ENCODE measurements around the gene PARD6G. TPM values are rescaled to one million over a fixed set of nuclear protein-coding genes. Genes with fewer than 3 reads are reported as not detected.

The PARD6G gene
- total and polyA plus RNA-seq, 10 of the 15 experiments (the other 5 are each of a cell fraction or from before 2014, with no cell fraction given): 0.20 to 2.0 (median 0.60) TPM

DNA sequence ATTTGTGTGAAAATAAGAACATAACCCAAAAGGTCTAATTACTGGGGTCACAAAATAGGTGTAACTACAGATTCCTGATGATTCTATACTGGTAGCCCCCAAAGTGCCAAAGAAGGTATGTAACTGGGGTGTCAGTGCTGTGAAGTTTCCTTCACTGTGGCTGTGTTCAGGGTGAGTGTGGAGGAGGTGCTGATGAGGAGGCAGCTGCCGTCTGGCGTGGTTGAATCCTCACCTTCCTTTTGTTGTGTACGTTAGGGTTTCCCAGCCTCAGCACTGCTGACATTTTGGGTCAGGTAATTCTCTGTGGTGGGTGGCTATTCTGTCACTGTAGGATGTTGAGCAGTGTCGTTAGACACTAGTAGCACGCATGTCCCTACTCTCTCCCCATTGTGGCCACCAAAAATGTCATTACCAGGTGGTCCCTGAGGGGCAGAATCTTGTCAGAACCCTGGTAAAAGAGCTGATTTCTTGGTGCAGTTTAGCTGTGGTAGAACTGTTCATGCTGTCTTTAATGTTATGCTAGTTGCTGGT is 106.8 kb downstream of the PARD6G start (continued):
- TF ChIP-seq, protein P1, sequence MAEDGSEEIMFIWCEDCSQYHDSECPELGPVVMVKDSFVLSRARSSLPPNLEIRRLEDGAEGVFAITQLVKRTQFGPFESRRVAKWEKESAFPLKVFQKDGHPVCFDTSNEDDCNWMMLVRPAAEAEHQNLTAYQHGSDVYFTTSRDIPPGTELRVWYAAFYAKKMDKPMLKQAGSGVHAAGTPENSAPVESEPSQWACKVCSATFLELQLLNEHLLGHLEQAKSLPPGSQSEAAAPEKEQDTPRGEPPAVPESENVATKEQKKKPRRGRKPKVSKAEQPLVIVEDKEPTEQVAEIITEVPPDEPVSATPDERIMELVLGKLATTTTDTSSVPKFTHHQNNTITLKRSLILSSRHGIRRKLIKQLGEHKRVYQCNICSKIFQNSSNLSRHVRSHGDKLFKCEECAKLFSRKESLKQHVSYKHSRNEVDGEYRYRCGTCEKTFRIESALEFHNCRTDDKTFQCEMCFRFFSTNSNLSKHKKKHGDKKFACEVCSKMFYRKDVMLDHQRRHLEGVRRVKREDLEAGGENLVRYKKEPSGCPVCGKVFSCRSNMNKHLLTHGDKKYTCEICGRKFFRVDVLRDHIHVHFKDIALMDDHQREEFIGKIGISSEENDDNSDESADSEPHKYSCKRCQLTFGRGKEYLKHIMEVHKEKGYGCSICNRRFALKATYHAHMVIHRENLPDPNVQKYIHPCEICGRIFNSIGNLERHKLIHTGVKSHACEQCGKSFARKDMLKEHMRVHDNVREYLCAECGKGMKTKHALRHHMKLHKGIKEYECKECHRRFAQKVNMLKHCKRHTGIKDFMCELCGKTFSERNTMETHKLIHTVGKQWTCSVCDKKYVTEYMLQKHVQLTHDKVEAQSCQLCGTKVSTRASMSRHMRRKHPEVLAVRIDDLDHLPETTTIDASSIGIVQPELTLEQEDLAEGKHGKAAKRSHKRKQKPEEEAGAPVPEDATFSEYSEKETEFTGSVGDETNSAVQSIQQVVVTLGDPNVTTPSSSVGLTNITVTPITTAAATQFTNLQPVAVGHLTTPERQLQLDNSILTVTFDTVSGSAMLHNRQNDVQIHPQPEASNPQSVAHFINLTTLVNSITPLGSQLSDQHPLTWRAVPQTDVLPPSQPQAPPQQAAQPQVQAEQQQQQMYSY (CRISPR knock-in tag; IDR thresholded peaks at IDR 0.05): no peak
- TF ChIP-seq ZNF622 (IDR thresholded peaks at IDR 0.05): no peak
- TF ChIP-seq IKZF1 (conservative IDR thresholded peaks at IDR 0.05): no peak
- TF ChIP-seq ZNF207 (IDR thresholded peaks at IDR 0.05; ENCODE audit: borderline replicate concordance): no peak

DNA sequence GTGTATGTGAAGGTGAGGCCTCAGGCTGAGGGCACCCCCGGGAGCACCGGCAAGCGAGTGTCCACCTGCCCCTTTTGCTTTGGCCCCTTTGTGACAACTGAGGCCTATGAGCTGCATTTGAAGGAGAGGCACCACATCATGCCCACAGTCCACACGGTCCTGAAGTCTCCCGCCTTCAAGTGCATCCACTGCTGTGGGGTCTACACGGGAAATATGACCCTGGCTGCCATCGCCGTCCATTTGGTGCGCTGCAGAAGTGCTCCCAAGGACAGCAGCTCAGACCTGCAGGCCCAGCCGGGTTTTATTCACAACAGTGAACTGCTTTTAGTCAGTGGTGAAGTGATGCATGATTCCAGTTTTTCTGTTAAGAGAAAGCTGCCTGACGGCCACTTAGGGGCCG is 109.3 kb downstream of the PARD6G start:
- H3K4me1 ChIP-seq (ENCODE audit: control insufficient read depth, insufficient read depth, low read length): no peaks in the 10 kb centered on the region
- H3K9ac ChIP-seq (ENCODE audit: control insufficient read depth, insufficient read depth, low read length): no peak overlapping the region
- ChIA-PET RAD21 (ENCODE audit: unreplicated experiment) (no interaction called here), POLR2A (no interaction called here), SMC1A (ENCODE audit: uncharacterized antibody, unreplicated experiment) (no interaction called here), CTCF (no interaction called here)
- no TSS peak for BruUV-seq (replicated peaks)
- H3K9me3 ChIP-seq (replicated peaks; ENCODE audit: control insufficient read depth, insufficient read depth, low read length): no peaks in the 10 kb centered on the region
- peaks cover 16 to 17% of the 10 kb centered on the region in 2 experiments; a peak in 3 of 4 replicates for H3K36me3 ChIP-seq (ENCODE audit: control insufficient read depth in 2 of 2, insufficient read depth in 2 of 2, low read length in 1 of 2)
- no peaks in the 10 kb centered on the region for H3K27me3 ChIP-seq (replicated peaks in 1 of 2; ENCODE audit: control insufficient read depth in 2 of 2, insufficient read depth in 2 of 2, low read length in 1 of 2)
- H3K27ac ChIP-seq (ENCODE audit: control insufficient read depth, insufficient read depth): no peak overlapping the region
- no peaks in the 10 kb centered on the region for H3K79me2 ChIP-seq (ENCODE audit: control insufficient read depth, insufficient read depth, low read length)
- intact Hi-C loops (cut with micrococcal nuclease; ENCODE audit: unreplicated experiment) (no loop called here), in situ Hi-C loops (cut with MboI) (no loop called here)
- no peak overlapping the region for H2AFZ ChIP-seq (ENCODE audit: control insufficient read depth, low read depth, low read length)
- no peak overlapping the region for H3K4me2 ChIP-seq (ENCODE audit: control insufficient read depth, insufficient read depth)
- no peaks in the 10 kb centered on the region for H4K20me1 ChIP-seq (ENCODE audit: control insufficient read depth, insufficient read depth)
- TF ChIP-seq RUNX3 (IDR thresholded peaks at IDR 0.05; ENCODE audit: low read length): no peak
- TF ChIP-seq, protein P2, sequence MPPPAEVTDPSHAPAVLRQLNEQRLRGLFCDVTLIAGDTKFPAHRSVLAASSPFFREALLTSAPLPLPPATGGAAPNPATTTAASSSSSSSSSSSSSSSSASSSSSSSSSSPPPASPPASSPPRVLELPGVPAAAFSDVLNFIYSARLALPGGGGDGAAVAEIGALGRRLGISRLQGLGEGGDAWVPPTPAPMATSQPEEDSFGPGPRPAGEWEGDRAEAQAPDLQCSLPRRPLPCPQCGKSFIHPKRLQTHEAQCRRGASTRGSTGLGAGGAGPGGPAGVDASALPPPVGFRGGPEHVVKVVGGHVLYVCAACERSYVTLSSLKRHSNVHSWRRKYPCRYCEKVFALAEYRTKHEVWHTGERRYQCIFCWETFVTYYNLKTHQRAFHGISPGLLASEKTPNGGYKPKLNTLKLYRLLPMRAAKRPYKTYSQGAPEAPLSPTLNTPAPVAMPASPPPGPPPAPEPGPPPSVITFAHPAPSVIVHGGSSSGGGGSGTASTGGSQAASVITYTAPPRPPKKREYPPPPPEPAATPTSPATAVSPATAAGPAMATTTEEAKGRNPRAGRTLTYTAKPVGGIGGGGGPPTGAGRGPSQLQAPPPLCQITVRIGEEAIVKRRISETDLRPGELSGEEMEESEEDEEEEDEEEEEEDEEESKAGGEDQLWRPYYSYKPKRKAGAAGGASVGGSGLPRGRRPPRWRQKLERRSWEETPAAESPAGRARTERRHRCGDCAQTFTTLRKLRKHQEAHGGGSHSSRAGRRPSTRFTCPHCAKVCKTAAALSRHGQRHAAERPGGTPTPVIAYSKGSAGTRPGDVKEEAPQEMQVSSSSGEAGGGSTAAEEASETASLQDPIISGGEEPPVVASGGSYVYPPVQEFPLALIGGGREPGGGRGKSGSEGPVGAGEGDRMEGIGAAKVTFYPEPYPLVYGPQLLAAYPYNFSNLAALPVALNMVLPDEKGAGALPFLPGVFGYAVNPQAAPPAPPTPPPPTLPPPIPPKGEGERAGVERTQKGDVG (CRISPR knock-in tag; IDR thresholded peaks at IDR 0.05): no peak
- peak; percentile 47 for TF ChIP-seq POLR2A (IDR thresholded peaks at IDR 0.05; ENCODE audit: low read depth, low read length)
- TF ChIP-seq TAF1 (IDR thresholded peaks at IDR 0.05; ENCODE audit: borderline replicate concordance, low read depth, low read length): no peak
- ATAC-seq (no peak), DNase-seq (ENCODE audit: low read depth, low spot score) (no peak), FAIRE-seq (no peak)
- 87% methylated on average over 12 of the region's 12 CpGs for WGBS (ENCODE audit: insufficient coverage, insufficient replicate concordance, low lambda C conversion rate, missing lambda C conversion rate)
- no peak overlapping the region for H3K4me3 ChIP-seq

Measured in GM12878 (cell line).